GM21360 (cell line): ENCODE data around the gene FLNB.
"Not testable (repeated sequence)": the region's sequence is repeated elsewhere in the genome, so short reads cannot be mapped to it uniquely, and the experiment has no call there.

Experiments
- ATAC-seq: cut with Tn5 transposase; IDR thresholded peaks from one replicate; pipeline ENCODE4 v1.9.1; 2021; ENCODE audit warnings: mild to moderate bottlenecking, moderate library complexity; ENCODE audit not compliant: unreplicated experiment

The FLNB gene

DNA sequence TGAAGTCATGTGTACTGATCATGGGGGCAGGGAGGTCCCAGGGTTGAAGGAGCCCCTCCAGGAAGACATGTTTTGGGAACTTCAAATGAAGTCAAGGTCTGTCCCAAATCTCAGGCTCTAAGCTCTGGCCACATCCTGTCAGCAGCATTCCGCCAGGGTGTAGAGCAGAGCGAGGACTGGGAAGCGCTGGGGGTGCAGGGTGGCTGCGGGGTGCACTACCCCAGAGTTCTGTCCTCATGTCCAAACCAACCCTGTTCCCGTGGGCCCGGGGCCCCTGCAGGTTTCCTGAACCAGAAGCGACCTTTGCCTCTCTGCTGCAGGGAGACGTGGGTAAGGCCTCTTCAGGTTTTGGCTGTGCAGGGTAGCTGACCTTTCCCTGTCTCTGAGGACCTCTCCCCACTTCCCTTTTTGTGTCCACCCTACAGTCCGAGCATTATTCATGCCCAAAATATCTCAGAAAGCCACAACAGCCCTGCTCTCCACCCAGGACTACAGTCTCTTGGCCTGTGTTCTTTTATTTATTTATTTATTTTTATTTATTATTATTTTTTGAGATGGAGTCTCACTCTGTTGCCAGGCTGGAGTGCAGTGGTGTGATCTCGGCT, 26.6 kb upstream of the FLNB start:
- no peak for ATAC-seq

DNA sequence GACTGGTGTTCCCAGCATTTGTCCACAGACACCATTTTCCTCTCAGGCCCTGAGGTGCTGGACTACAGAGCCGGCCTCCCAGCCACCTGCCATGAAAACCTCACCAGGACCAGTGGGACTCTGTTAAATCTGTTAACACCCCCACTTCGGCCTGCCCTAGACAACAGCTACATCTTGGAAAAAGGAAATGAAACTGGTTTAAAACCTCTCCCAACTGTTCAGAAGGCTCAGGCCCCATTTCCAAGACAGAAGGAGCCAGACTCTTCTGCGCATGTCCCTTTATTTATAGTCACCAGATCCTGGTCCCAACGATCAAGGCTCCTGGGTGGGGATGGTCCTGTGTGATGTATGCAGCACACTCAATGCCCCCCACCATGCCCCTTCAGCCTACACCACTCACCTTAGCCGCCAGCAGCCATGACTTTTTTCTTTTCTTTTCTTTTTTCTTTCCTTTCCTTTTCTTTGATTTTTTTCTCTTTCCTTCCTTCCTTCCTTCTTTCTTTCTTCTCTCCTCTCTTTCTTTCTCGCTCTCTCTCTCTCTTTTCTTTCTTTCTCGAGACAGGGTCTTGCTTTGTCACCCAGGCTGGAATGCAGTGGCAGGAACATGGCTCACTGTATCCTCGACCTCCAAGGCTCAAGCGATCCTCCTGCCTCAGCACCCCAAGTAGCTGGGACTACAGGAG, 25.5 kb upstream of the FLNB start:
- ATAC-seq, result no peak

DNA sequence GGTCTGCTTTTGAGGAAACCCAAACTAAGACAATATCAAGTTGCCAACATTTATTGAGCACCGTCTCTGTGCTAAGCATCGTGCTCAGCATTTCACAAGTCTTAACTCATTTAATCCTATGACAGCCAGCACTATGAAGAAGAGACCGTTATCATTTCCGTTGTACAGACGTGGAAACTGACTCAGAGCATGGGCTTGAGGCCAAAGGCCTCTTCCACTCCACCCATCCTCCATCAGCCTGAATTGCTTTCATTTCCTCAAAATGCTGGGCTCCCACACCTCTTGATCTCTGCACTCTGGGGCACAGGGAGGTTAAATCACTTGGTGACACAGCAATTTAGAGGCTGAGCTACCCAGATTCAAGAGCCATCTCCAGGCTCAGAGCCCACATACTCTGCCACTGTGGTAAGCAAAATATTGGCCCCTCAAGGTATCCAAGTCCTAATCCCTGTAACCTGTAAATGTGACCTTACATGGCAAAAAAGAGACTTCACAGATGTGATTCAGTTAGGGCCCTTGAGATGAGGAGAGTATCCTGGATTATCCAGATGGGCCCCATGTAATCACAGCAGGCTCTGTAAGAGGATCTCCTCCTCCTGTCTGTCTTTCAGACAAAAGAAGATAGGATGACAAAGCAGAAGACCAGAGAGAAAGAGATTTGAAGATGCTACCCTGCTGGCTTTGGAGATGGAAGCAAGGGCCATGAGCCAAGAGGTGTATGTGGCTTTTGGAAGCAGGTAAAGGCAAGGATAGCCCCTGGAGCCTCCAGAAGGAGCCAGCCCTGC, 24.3 kb upstream of the FLNB start:
- ATAC-seq, result peak; percentile 94

DNA sequence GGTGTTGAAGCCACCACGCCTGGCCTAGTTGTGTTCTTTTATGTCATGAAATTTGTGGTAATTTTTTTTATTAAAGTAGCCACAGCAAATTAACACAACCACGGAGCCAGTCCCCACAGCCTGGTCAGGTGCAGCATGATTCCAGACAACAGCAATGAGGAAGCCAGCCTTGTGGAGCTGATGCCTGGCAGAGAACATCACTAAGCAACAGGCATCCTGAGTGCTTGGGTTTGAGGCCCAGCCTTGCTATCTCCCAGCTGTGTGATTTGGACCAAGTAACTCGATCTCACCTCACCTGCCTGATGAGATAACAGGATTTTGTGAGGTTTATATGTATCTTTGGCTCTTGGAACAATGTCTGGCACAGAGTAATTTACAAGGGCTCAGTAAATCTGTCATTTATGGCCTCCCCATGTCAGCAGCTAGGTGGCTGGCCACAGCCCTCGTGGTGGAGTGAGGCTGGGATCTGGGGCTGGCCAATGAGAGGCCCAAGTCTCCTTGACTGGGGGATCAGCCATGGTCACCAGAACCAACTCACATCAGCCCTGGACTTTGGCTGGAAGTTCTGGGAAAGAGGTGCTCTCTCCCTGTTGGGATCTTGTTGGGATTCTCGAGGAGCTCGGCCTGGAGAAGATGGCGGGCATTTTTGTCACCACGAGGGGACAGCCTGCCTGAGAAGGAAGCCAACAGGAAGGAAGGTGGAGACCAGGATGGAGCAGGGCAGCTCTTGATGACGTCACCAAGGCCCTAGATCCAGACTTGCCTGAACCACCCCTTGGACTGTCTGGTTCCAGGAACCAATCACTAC, 22.8 kb upstream of the FLNB start:
- no peak for ATAC-seq

DNA sequence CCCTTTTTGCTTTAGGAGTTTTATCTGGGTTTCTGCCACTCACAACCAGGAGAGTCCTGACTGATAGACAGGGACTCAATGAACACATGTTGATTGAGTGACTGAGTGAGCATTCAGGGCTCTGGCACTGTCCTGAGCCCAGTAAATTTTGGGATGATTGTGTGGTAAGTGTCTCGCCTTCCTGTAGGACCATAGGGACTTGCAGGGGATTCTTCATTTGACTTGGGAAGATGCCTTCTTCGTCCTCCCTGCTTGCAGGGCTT, 22.3 kb upstream of the FLNB start:
- no peak for ATAC-seq

DNA sequence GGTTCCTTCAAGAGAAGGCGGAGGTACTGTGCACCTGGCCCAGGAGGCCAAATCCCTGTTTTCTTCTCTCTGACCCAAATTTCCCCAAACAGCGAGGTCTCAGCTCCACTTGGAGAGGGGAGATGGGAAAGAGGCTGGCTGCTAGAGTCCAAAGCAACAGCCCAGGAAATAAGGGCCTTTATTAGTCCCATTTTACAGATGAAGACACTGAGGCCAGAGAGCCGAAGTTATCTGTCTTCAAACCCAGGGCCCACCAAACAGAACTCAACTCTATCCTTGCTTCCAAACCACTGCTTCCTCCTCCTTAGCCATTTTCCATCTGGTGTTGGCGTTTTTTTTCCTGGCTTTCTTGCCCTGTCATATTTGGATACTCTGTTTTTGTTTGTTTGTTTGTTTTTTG, 22.0 kb upstream of the FLNB start:
- no peak for ATAC-seq

DNA sequence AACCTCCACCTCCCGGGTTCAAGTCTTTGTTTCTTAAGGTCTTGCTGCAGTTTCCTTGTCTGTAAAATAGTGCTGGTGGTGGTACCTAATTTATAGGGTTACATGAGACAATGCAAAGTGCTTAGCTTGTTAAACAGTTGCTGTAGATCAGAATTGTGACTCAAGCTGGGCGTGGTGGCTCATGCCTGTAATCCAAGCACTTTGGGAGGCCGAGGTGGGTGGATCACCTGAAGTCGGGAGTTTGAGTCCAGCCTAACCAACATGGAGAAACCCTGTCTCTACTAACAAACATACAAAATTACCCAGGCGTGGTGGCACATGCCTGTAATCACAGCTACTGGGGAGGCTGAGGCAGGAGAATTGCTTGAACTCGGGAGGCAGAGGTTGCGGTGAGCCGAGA, 19.0 kb upstream of the FLNB start:
- ATAC-seq, result not testable (repeated sequence)

DNA sequence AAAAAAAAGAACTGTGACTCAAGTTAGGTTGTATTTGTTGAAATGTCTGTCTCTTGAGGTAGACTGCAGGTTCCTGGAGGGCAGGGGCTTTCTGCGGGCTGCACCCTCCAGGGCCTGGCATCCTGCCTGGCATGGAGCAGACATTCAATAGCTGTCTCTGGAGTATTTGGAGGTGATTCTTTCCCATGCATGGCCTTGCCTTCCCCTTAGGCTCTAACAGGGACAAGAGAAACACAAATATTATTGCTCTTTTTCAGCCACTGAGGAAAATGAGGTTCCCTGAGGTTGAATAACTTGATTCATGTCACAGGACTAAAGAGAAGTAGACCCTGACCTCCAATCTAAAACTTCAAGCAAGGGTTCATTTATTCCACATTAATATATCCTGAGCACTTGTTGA, 18.6 kb upstream of the FLNB start:
- no peak for ATAC-seq

DNA sequence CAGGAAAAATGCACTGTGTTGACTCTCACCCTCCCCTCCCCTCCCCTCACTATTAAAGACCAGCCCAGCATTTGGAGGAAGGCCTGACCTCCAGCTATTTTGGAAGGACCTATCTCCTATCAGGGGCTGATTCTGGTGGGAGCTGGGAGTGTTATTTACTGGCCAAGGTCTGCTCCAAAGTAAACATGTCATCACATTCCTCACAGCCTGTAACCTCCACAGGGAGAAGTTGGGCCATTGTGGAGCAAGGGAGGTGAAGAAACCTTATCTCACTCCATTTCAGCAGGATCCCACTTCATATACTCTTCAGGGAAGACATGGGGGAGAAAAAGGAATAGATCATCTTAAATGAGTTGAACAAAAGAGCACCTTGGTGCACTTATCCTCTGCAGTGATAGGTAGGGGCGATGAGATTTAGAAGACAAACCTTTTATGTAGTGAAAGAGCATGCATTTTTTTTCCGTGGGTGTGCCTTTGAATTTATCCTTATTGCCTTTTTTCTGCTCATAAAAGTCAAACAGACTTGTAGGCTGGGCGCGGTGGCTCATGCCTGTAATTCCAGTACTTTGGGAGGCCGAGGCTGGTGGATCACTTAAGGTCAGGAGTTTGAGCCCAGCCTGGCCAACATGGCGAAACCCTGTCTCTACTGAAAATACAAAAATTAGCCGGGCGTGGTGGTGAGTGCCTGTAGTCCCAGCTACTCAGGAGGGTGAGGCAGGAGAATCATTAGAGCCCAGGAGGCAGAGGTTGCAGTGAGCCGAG, 15.6 kb upstream of the FLNB start:
- ATAC-seq, result no peak

DNA sequence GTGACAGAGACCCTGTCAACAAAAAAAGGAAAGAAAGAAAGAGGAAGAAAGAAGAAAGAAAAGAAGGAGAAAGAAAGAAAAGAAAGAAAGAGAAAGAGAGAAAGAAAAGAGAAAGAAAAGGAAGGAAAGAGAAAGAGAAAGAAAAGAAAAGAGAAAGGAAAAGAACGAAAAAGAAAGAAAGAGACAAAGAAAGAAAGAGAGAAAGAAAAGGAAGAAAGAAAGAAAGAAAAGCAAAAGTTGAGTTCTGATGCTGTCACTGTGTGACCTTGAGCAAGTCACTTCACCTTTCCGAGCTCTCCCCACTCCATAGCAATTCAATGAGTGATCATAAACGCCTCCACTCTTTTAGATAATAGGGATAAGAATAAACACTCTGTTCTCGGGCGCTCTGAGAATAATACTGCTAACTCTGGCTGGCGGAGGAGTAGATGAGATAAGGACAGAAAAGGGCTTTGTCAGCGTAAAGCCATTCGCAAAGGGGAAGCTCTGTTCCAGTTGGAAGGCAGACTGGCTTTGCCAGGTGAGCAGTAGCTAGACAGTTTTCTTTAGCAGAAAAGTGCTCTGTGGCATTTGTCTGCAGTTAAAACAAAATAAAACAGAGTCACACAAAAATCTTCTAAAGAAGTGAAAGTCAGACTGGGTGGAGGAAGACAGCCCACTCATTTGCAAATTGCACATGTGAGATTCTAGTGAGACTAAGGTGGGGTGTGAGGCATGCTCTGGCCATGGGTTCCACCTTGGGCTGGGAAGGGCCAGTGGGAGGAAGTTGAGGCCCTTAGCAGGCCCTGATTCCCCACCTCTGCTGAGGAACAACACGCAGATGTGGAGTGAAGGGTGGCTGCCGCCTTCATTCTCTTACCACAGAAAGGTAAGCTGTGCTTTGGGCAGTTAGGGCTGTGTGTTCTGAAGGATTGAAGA, 9.6 kb upstream of the FLNB start:
- peak; percentile 63 for ATAC-seq

DNA sequence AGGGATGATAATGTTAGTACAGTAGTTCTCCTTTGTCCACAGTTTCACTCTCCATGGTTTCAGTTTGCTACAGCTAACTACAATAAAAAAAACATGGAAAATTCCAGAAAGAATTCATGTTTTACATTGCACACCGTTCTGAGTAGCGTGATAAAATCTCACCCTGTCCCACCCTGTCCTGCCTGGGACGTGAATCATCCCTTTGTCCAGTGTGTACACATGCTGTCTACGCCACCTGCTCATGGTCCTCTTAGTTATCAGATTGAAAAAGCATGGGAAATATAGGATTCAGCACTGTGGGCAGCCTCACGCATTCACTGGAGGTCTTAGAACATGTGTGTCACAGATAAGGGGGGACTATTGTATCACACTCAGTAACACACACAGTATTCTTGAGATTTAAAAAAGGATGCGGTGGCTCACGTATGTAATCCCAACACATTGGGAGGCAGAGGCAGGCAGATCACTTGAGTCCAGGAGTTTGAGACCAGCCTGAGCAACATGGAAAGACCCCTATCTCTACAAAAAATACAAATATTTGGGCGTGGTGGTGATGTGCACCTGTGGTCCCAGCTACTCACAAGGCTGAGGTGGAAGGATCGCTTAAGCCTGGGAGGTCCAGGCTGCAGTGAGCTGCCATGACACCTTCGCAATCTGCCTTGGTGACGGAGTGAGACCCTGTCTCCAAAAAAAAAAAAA, 8.7 kb upstream of the FLNB start:
- ATAC-seq, result no peak

DNA sequence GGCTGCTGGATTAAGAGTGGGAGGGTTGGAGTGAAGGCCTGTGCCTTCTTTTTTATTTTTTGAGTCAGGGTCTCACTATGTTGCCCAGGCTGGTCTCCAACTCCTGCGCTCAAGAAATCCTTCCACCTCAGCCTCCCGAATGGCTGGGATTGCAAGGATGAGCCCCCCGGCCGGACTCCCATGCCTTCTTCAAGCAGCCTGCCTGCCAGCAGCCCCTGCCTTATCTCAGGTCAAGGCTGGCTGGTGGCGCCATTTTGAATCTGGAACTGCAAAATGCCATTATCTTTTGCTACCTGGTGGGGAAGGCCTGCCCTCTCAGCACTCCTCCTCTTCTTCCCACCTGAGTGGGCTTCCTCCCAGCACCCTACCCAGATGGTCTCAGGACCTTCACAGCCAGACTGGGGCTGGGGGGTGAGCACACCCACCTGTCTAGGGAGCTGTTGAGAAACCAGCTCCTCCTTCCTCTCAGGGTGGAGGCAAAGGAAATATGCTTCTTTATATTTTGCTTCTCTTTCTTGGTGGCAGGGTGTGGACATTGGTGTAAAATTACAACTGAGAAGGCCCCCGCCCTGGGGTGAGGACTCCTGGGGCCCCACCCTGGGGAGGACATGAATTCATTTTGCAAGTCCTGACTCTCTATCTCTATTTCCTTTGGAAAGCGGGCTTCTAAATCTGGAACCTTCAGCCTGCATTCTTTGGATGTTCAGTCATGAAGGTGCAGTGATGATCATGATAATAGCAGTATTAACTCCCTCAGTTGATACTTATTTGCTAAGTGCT, 7.7 kb upstream of the FLNB start:
- ATAC-seq, result no peak

DNA sequence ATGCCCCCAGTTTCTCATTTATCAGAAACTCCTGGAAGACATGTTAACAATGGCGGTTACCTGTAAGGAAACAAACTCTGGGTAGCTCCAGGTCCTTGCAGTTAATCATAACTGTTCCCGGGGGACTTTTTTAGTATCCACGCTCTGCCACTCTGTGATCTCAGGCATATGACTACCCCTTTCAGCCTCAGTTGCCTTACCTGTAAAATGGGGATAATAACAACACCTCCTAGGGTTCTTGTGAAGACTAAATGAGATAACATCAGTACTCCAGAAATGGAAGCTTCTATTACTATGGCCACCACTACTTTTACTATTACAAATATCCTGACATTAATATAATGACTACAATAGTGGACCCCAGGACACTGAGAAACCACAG, 7.1 kb upstream of the FLNB start:
- ATAC-seq, result no peak

DNA sequence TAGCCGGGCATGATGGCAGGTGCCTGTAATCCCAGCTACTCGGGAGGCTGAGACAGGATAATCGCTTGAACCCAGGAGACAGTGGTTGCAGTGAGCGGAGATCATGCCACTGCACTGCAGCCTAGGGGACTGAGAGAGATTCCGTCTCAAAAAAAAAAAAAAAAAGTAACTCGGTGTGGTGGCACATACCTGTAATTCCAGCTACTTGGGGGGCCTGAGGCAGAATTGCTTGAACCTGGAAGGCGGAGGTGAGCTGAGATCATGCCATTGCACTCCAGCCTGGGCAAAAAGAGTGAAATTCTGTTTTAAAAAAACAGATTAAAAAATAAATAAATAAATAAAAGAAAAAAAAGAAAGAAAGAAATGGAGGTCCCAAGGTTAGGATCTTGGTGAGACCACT, 6.2 kb upstream of the FLNB start:
- no peak for ATAC-seq

DNA sequence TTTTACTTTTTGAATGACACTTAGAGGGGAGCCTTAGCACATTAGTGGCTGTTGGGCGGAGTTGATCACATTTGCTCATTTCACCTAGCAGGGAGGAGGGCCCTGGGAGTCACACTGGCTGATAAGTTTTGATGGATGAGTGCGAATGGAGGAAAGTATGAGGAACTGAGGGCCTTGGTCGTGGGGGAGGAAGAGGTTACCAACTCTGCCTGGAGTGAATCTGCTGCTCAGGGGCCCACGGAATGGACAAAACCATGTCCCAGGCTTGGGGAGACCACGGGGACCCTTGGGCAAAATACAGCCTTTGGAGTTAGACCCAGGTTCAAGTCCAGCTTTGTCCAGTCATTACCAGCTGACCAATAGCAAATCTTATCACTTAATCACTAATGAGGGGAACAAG, 5.1 kb upstream of the FLNB start:
- ATAC-seq, result no peak

DNA sequence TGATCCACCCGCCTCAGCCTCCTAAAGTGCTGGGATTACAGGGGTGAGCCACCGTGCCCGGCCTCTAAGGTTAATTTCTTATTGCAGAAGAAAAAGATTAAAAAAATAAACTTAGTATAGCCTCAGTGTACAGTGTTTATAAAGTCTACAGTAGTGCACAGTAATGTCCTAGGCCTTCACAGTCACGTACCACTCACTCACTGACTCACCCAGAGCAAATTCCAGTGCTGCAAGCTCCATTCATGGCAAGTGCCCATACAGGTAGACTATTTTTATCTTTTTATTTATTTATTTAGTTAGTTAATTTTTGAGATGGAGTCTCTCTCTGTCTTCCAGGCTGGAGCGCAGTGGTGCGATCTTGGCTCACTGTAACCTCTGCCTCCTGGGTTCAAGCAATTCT, 3.2 kb upstream of the FLNB start:
- ATAC-seq, result no peak

DNA sequence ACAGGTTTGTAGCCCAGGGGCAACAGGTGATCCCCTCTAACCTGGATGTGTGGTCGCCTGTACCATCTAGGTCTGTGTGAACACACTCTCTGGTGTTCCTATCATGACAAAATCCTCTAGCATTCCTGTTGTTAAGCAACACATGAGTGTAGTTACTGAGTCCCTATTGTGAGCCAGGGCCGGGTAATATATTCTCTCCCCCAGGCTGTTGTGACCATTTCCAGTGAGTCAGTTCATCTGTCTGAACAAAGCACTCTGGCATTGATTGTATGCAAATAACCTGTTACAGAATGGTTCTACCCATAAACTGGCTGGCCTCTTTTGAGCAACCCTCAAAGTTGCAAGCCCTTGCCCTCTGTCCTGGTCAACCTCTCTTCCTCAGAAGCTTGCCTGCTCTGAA, 2.6 kb upstream of the FLNB start:
- ATAC-seq, result no peak

DNA sequence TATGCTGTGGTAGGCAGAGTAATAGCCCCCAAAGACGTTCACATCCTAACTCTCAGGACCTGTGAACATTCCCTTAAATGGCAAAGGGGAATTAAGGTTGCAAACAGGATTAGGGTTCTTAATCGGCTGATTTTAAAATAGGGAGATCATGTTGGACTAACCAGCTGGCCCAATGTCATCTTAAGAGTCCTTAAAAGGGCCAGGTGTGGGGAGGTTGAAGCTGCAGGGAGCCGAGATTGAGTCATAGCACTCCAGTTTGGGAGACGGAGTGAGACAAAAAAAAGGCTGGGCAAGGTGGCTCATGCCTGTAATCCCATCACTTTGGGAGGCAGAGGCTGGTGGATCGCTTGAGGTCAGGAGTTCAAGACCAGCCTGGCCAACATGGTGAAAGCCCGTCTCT, 1.6 kb upstream of the FLNB start:
- ATAC-seq, result no peak
